GM12875 (cell line): ENCODE results near the gene ADGRG1.
A peak's percentile ranks its signal among the peaks of the same experiment; 100 is the strongest.

Source experiments
- H3K4me3 ChIP-seq: one replicate; pipeline ENCODE4 v1.5.1; 2011; ENCODE audit warnings: low read depth, low read length, control low read depth
- CTCF ChIP-seq: IDR thresholded peaks from 2 replicates; pipeline ENCODE4 v1.5.1; 2011; ENCODE audit warnings: low read depth, mild to moderate bottlenecking, control low read depth, inconsistent platforms, low read length, moderate library complexity, borderline replicate concordance; ENCODE audit not compliant: insufficient read depth

The ADGRG1 gene

GRCh38 chr16:57628008-57628781 is at the start of gene ADGRG1:
Gene ADGRG1, plus strand, starts transcription at chr16:57628630. Its CDS starts 21,658 bp downstream, at chr16:57650288.
- no peak for TF ChIP-seq CTCF
- no peak within 1 kb of the TSS for H3K4me3 ChIP-seq

- no peak for TF ChIP-seq CTCF
- no peak overlapping the region for H3K4me3 ChIP-seq
Measured at GRCh38 chr16:57579361-57579665, 49.1 kb upstream of the ADGRG1 start.

DNA sequence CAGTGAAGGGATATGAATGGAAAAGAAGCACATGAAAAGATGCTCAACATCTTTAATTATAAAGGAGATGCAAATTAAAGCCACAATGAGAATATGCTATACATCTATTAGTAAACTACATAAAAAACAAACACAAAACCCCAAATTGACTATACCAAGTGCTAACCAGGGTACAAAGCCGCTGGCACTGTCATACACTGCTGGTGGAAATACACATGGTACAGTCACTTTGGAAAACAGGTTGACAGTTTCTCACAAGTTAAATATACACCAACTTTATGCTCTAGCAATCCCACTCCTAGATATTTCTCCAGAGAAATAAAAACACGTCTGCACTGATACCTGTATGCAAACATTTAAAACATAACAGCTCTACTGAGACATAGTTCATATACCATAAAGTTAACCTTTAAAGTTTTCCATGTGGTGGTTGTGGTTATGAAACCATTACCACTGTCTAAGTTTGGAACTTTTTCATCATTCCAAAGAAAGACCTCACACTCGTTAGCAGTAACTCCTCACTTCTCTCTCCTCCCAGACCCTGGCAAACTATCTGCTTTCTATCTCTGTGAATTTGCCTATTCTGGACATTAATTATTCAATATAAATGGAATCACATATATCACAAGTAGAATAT is 43.3 kb upstream of the ADGRG1 start:
- no peak overlapping the region for H3K4me3 ChIP-seq
- no peak for TF ChIP-seq CTCF

GRCh38 chr16:57588831-57589230 is 39.6 kb upstream of the ADGRG1 start:
- no peak for TF ChIP-seq CTCF
- H3K4me3 ChIP-seq = no peak overlapping the region

GRCh38 chr16:57589374-57589773 is 39.1 kb upstream of the ADGRG1 start:
- no peak overlapping the region for H3K4me3 ChIP-seq
- no peak for TF ChIP-seq CTCF

- no peak for TF ChIP-seq CTCF
- H3K4me3 ChIP-seq = no peak overlapping the region
Measured at GRCh38 chr16:57590654-57591085, 37.8 kb upstream of the ADGRG1 start.

DNA sequence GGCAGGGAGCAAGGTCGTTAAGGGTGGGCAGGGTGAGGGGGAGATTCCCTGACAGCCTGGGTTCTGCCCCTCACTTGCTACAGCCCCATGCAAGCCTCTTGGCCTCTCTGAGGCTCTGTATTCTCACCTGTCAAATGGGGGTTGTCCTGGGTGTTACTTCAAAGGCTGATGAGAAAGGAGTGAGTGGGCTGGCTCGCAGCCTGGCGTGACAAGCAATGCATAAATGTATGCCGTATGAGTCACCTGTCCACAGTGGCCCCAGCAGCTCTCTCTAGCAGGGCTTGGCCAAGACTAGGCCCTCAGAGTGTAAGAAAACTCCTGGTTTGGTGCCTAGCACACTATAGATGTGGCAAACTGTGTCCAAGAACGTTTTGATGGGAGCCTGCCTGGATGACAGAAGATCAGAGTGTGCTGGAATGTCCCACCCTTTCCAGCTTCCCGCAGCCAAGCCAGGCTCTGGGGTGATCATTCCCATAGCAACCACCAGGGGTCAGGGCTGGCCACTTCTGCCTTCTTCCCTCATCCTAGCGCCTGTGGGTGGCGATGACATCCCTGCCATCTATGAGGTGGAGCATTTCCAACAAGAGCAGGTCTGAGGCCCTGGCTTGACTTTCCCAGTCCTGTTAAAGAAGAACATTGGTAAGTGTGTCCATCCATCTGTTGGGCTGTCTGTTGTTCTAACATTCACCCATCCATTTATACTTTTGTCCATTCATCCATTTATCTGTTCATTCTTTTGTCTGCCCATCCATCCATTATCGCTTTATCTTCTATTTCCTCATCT is 37.2 kb upstream of the ADGRG1 start:
- H3K4me3 ChIP-seq = no peak overlapping the region
- peak; percentile 92 for TF ChIP-seq CTCF
